Spleen (tissue), 11 donors: Measurements from ENCODE around the gene SNRPA. TPM values are rescaled to one million over a fixed set of nuclear protein-coding genes. Genes with fewer than 3 reads are reported as not detected.

ENCODE experiments used
- DNase-seq: peaks from one replicate; pipeline ENCODE4 v3.0.0-alpha.2; 2020
- H3K27ac ChIP-seq, 8 donors: fragments of 200-600 bp; sonication (generic) in 7 of 8; 1 replicate in 4 of 8; 2 replicates in 4 of 8; pipeline versions ENCODE4 v1.5.0 to v1.8.0; 2016 to 2021; ENCODE audit warnings: inconsistent platforms in 4 of 8, mild to moderate bottlenecking in 4 of 8, moderate library complexity in 1 of 8
- H3K27me3 ChIP-seq, 7 donors: fragments of 200-600 bp; sonication (generic) in 6 of 7; replicated peaks in 1 of 7; 1 replicate in 4 of 7; 2 replicates in 3 of 7; pipeline versions ENCODE4 v1.5.0 to v1.8.0; 2016 to 2021; ENCODE audit warnings: inconsistent platforms in 3 of 7, mild to moderate bottlenecking in 1 of 7
- H3K36me3 ChIP-seq, 6 donors: fragments of 200-600 bp; sonication (generic) in 5 of 6; 1 replicate in 4 of 6; 2 replicates in 2 of 6; pipeline versions ENCODE4 v1.5.0 to v1.8.0; 2016 to 2021; ENCODE audit warnings: inconsistent platforms in 2 of 6
- H3K4me1 ChIP-seq, 6 donors: fragments of 200-600 bp; sonication (generic) in 5 of 6; 1 replicate in 3 of 6; 2 replicates in 3 of 6; pipeline versions ENCODE4 v1.5.0 to v1.8.0; 2016 to 2021; ENCODE audit warnings: inconsistent platforms in 3 of 6
- H3K4me3 ChIP-seq, 8 donors: fragments of 200-600 bp; sonication (generic) in 7 of 8; 1 replicate in 4 of 8; 2 replicates in 4 of 8; pipeline versions ENCODE4 v1.5.0 to v1.8.0; 2016 to 2021; ENCODE audit warnings: inconsistent platforms in 4 of 8, mild to moderate bottlenecking in 4 of 8, moderate library complexity in 2 of 8
- H3K9me3 ChIP-seq, 8 donors: fragments of 200-600 bp; sonication (generic) in 7 of 8; 1 replicate in 4 of 8; 2 replicates in 4 of 8; pipeline versions ENCODE4 v1.5.0 to v1.8.0; 2016 to 2021; ENCODE audit warnings: inconsistent platforms in 4 of 8
- CTCF ChIP-seq, 11 experiments: fragments of 200-600 bp in 7 of 11; fragments of 450-650 bp in 4 of 11; sonication (generic) in 4 of 11; IDR thresholded peaks in 8 of 11; conservative IDR thresholded peaks in 3 of 11; 1 replicate in 7 of 11; 2 replicates in 4 of 11; pipeline versions ENCODE4 v1.4.0 to v1.8.0; 2016 to 2021; ENCODE audit warnings: antibody characterized with exemption in 11 of 11, inconsistent platforms in 4 of 11, mild to moderate bottlenecking in 1 of 11
- POLR2A ChIP-seq, 3 donors: fragments of 450-650 bp; IDR thresholded peaks; one replicate each; pipeline ENCODE4 v1.5.1; 2017; ENCODE audit warnings: antibody characterized with exemption in 3 of 3, mild to moderate bottlenecking in 1 of 3
- POLR2AphosphoS5 ChIP-seq, 3 donors: sonication (generic); formaldehyde crosslinking; IDR thresholded peaks; one replicate each; pipeline ENCODE4 v1.5.1; 2017; ENCODE audit warnings: antibody characterized with exemption in 3 of 3
- WGBS, 5 donors: extraction: QIAGEN DNeasy Blood & Tissue Kit in 3 of 5; methylation state at CpG; one replicate each; pipeline versions ENCODE4 v1.1.5 to v1.1.7; 2013 to 2018; 5-methylcytosine and 5-hydroxymethylcytosine counted together
- intact Hi-C: fragments of 100-400 bp; cut with DNase I; formaldehyde crosslinking; loops from one replicate; pipeline ENCODE4 v1.15.0; 2023; ENCODE audit warnings: low total_unique reads
- polyA plus RNA-seq, 3 donors: library from polyadenylated mRNA; stranded (reverse); fragments of 200-250 nt; gene quantifications; one replicate each; pipeline ENCODE4 v1.2.1, GENCODE V29; 2013
- total RNA-seq, 7 donors: library from RNA; depleted of rRNA in 3 of 7; stranded (reverse); fragments of >200 nt in 3 of 7; fragmentation: NEBNext Ultra II Directional in 4 of 7; extraction: Animal tissue kit (Norgen Biotek cat#: 25700) in 4 of 7; gene quantifications; one replicate each; pipeline versions ENCODE4 v1.1.0 to v1.2.1, GENCODE V29; 2016 to 2021
- donor health status: healthy with polysubstance abuse.
- donor health status: DM: no; HTN: no; CAD: no; lungs with moderate emphysema.
- donor health status: DM: no; HTN: no; CAD: no.
- donor health status: Bipolar disorder and iron deficiency.
- donor health status: healthy.
- donor health status: DM: no; HTN: no; CAD: no.
- donor health status: DM: yes; HTN: yes; CAD: no.

The SNRPA gene
- total and polyA plus RNA-seq, 10 donors, result 52.9 to 76.9 (median 64.1) TPM

DNA sequence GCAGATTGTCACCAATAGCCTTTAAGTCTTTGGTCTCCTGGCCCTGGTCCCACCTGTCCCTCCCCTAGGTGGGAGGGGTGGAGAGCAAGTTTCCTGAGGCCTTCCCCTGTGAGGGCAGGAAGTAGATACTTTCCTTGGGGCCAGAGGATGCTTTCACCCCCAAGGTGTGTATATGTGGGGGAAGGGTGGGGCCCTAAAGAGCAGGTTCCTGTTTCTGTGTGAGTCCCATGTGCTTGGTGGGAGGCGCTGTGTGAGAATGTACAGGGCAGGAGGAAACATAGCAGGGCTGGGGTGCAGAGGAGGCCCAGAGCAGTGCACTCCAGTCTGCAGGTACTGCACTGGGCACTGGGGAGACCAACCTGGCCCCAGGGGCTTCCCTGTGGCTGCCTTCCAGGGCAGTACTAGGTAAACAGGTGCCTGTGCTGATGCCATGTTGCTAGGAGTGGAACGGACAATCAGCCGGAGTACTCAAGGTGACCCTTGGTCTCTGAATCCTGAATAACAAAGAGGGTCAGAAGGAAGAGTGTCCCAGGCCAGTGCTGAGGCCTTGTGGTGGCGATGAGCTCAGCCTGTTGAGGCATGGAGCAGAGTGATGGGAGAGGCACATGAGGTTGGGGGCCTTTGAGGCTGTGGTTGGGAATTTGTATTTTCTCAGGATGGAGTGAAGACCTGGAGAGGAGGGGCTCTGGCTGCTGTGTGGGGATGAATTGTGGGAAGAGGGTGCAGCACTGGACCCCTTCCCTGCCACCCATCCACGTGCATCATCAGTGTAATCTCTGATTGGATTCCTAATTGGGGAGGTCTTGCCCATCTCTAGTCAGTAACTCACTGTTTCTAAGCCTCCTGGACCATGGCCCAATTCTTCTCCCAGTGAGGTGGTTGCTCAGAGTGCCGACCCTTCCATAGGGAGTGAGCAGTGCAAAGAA, 53.1 kb downstream of the SNRPA start:
- peaks cover 78 to 94% (median 93%) of the 10 kb centered on the region in 6 donors for H3K4me1 ChIP-seq
- no peaks in the 10 kb centered on the region for H3K27me3 ChIP-seq
- TF ChIP-seq POLR2A (IDR thresholded peaks at IDR 0.05) (no peak), POLR2AphosphoS5 (IDR thresholded peaks at IDR 0.05) (peak; percentile 65 to 82 (median 73))
- H3K9me3 ChIP-seq, result no peaks in the 10 kb centered on the region
- peak; percentile 90 for DNase-seq
- WGBS, 5 donors, result 54 to 64% (median 64%) methylated on average over 6 of the region's 6 CpGs
- H3K27ac ChIP-seq, result peak overlapping the region; percentile 82 to 99 (median 94)
- H3K4me3 ChIP-seq, result peak overlapping the region; percentile 21 to 96 (median 84)
- peaks cover 0 to 90% (median 46%) of the 10 kb centered on the region in 6 donors for H3K36me3 ChIP-seq
- intact Hi-C loops, result loop anchor here (10.0 kb wide), 1 partner anchor 49 kb away; the partner anchor contains the start of genes ACTMAP and SNRPA

DNA sequence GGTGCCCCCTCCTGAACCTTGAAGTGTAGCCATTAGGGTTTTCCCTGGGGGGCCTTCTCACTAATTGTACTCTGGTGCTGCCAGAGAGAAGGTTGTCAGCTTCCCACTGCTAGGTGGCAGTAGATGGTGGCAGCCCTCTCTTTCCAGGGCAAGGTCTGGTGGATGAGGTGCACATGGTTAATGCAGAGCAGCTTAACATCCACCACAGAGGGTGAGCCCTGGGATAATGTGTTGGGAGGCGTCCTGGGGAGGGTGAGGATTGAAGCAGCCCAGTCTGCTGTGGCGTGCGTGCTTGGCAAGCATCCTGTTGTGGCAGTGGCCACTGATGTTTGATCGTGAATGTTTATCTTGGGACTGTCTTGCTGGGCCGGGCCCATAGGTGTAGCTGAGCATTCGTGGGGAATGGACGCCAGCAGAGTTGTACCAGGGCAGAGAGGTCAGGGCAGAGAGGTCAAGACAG, 53.8 kb downstream of the SNRPA start:
- intact Hi-C loops, result loop anchor here (10.0 kb wide), 1 partner anchor 50 kb away; the partner anchor contains the start of genes ACTMAP and SNRPA
- TF ChIP-seq POLR2AphosphoS5 (IDR thresholded peaks at IDR 0.05) (peak; percentile 35 to 52 (median 45)), POLR2A (IDR thresholded peaks at IDR 0.05) (no peak)
- 33 to 71% (median 66%) methylated on average over 6 to 7 of the region's 7 CpGs for WGBS, 5 donors
- Histone ChIP-seq H3K27ac (peak overlapping the region; percentile 82 to 99 (median 94)), H3K27me3 (no peaks in the 10 kb centered on the region), H3K4me1 (peaks cover 84 to 100% (median 100%) of the 10 kb centered on the region in 6 donors), H3K4me3 (peak overlapping the region in 6 of 8 donors; percentile 77 to 96 (median 86)), H3K9me3 (no peaks in the 10 kb centered on the region), H3K36me3 (peaks cover 0 to 97% (median 50%) of the 10 kb centered on the region in 6 donors)
- no peak for DNase-seq

DNA sequence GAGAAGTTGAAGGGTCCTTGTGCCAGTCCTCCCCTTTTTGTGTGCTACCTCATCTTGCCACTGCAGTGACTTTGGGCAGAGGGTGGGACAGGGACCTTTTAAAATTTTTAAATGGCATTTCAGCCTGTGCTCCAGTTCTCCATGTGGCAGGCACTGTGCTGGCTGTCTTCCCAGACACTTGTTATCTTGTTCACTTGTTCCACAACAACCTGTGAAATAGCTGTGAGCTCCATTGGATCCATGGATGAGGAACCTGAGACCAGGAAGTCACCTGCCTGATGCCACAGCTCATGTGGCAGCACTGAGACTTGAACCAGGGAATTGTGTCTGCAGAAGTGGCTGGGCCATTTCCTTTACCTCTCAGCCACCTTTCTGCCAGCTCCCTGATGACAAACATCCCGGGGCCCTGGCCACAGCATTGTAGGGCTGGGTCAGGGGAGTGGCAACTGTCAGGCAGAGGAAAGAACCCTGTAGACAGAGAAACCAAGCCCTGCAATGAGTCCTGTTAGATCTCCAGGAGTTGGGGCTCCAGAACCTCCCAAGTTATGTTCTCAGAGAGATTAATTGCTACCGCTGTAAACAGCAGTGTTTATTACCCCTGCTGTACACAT, 54.4 kb downstream of the SNRPA start:
- peaks cover 87 to 100% (median 100%) of the 10 kb centered on the region in 6 donors for H3K4me1 ChIP-seq
- WGBS, 5 donors, result 65 to 78% (median 70%) methylated on average over 2 of the region's 2 CpGs
- H3K9me3 ChIP-seq, result no peaks in the 10 kb centered on the region
- intact Hi-C loops, result loop anchor here (10.0 kb wide), 1 partner anchor 51 kb away; the partner anchor contains the start of genes ACTMAP and SNRPA
- no peak for DNase-seq
- H3K27me3 ChIP-seq, result no peaks in the 10 kb centered on the region
- peak overlapping the region; percentile 82 to 99 (median 94) for H3K27ac ChIP-seq
- TF ChIP-seq CTCF (IDR thresholded peaks at IDR 0.05 in 8 of 11, conservative IDR thresholded peaks at IDR 0.05 in 3 of 11) (no peak), POLR2AphosphoS5 (IDR thresholded peaks at IDR 0.05) (peak in 1 of 3 donors; percentile 5)
- H3K4me3 ChIP-seq, result peak overlapping the region in 4 of 8 donors; percentile 12 to 96 (median 92)
- peaks cover 0 to 96% (median 48%) of the 10 kb centered on the region in 6 donors for H3K36me3 ChIP-seq

DNA sequence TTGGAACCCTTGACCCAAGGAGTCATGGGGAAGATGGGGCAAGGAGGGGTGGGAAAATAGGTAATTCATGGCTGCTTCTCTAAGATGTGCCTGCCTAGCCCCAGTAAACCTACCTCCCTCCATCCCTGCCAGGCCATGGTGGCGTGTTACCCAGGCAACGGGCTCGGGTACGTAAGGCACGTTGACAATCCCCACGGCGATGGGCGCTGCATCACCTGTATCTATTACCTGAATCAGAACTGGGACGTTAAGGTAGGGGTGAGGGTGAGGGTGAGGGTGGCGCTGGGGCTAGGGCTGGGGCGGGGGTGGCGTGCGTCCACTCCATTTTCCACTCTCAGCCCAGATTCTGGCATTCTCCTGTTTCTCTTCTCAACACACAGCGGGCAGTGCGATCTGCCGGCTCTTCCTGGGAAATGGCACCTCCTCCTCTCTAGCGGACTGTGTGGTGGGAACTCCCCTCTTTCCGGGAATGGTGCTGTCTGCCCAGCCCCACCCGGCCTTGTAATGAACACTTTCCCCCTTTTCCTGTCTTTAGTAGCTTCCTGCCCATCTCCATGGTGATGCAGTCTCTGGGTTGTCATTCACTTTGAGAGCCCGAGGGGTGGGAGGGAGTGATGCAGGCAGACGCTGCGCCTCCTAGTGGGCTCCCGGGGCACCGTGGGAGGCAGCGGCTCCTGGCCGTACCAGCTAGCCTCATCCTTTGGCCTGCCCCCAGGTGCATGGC, 55.6 kb downstream of the SNRPA start:
- Histone ChIP-seq H3K36me3 (peaks cover 0 to 84% (median 37%) of the 10 kb centered on the region in 6 donors), H3K4me3 (peak overlapping the region in 6 of 8 donors; percentile 9 to 96 (median 16)), H3K4me1 (peaks cover 78 to 100% (median 97%) of the 10 kb centered on the region in 6 donors), H3K27ac (peak overlapping the region; percentile 82 to 99 (median 94)), H3K27me3 (no peaks in the 10 kb centered on the region), H3K9me3 (no peaks in the 10 kb centered on the region)
- intact Hi-C loops, result loop anchor here (10.0 kb wide), 1 partner anchor 52 kb away; the partner anchor contains the start of genes ACTMAP and SNRPA
- peak; percentile 93 for DNase-seq
- TF ChIP-seq CTCF (IDR thresholded peaks at IDR 0.05 in 8 of 11, conservative IDR thresholded peaks at IDR 0.05 in 3 of 11) (peak; percentile 78 to 96 (median 93)), POLR2A (IDR thresholded peaks at IDR 0.05) (no peak), POLR2AphosphoS5 (IDR thresholded peaks at IDR 0.05) (peak; percentile 88 to 90 (median 90))
- WGBS, 5 donors, result 8 to 38% (median 30%) methylated on average over 22 to 26 of the region's 26 CpGs
